Breast epithelium (tissue), 3 donors: Measurements from ENCODE around the gene DSG3.

Source experiments
- POLR2A ChIP-seq: fragments of 450-650 bp; IDR thresholded peaks from one replicate; pipeline ENCODE4 v1.6.1; 2016; ENCODE audit warnings: antibody characterized with exemption, mild to moderate bottlenecking, moderate library complexity
- POLR2AphosphoS5 ChIP-seq, 3 donors: sonication (generic); formaldehyde crosslinking; IDR thresholded peaks; one replicate each; pipeline ENCODE4 v1.6.1; 2017; ENCODE audit warnings: antibody characterized with exemption in 3 of 3
- TF ChIP-seq, protein P1 (sequence below), 3 donors: fragments of 450-650 bp; IDR thresholded peaks; one replicate each; pipeline ENCODE4 v1.5.1; 2016 to 2017; ENCODE audit warnings: antibody characterized with exemption in 3 of 3, mild to moderate bottlenecking in 3 of 3, moderate library complexity in 3 of 3

DNA sequence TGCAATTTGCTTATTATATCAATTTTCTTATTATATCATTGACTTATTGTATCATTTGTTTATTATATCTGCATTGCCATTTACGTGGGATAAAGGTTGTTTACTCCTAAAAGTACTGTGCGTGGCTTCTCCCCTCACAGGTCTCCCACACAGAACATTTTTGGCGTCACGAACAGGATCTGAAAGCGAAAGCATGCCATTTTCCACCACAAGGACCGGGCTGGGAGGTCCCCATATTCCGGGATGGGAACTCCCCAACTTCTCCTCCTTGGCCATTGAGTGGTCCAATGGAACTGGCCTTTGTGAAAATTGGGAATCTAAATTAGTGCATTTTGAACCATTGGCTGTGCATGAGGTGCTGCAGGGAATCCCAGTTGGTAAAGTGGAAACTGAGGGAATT is 45.6 kb downstream of the DSG3 start:
- TF ChIP-seq POLR2A = no peak
- TF ChIP-seq, protein P1, sequence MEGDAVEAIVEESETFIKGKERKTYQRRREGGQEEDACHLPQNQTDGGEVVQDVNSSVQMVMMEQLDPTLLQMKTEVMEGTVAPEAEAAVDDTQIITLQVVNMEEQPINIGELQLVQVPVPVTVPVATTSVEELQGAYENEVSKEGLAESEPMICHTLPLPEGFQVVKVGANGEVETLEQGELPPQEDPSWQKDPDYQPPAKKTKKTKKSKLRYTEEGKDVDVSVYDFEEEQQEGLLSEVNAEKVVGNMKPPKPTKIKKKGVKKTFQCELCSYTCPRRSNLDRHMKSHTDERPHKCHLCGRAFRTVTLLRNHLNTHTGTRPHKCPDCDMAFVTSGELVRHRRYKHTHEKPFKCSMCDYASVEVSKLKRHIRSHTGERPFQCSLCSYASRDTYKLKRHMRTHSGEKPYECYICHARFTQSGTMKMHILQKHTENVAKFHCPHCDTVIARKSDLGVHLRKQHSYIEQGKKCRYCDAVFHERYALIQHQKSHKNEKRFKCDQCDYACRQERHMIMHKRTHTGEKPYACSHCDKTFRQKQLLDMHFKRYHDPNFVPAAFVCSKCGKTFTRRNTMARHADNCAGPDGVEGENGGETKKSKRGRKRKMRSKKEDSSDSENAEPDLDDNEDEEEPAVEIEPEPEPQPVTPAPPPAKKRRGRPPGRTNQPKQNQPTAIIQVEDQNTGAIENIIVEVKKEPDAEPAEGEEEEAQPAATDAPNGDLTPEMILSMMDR (IDR thresholded peaks at IDR 0.05) = no peak
- TF ChIP-seq POLR2AphosphoS5 (IDR thresholded peaks at IDR 0.05) = no peak
